ENCODE results near the gene WDR33. TPM values are rescaled to one million over a fixed set of nuclear protein-coding genes. Genes with fewer than 3 reads are reported as not detected.

WDR33 gene
- total RNA-seq, 4 donors from 2014 or later: 41.3 to 51.6 (median 45.1) TPM

GRCh38 chr2:127698553-127699355 is 112.2 kb downstream of the WDR33 start:
- TF ChIP-seq POLR2A (IDR thresholded peaks at IDR 0.05) (no peak), CTCF (IDR thresholded peaks at IDR 0.05) (no peak)
- H3K9me3 ChIP-seq: no peaks in the 10 kb centered on the region
- no peaks in the 10 kb centered on the region for H3K27me3 ChIP-seq
- peaks cover 0 to 21% (median 14%) of the 10 kb centered on the region in 4 donors for H3K4me1 ChIP-seq
- no peaks in the 10 kb centered on the region for H3K36me3 ChIP-seq
- no peak for DNase-seq
- H3K27ac ChIP-seq: no peak overlapping the region
- H3K4me3 ChIP-seq: no peak overlapping the region

DNA sequence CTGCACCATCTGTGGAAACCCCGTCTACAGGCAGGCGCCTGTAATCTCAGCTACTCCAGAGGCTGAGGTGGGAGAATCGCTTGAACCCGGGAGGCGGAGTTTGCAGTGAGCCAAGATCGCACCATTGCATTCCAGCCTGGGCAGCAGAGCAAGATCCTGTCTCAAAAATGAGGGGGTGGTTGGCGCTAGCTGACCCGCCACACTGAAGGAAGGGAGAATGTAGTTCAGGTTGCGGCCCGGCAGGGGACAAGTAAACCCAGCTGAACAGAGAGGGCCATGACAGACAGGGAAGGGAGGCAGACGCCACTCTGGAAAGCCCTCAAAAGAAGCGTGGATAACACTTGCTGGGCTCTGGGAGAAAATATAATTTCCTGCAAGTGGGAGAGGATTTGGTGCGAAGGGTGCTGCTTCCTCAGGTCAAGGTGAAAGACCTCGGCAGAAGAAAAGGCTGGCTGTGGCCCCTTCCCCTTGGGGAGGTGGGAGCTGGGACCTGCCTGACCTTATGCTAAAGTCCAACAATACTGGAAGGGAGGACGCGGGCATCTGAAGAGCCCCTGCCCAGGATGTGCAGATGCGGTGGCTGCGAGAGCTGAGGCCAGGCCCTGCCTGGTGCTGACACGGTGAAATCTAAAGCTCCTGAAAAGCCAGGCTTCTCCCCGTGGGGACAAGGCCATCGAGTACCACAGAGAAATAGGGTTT is 113.3 kb downstream of the WDR33 start:
- TF ChIP-seq POLR2A (IDR thresholded peaks at IDR 0.05): no peak
- H3K4me1 ChIP-seq: peaks cover 0 to 10% (median 7%) of the 10 kb centered on the region in 4 donors
- H3K27ac ChIP-seq: no peak overlapping the region
- H3K36me3 ChIP-seq: no peaks in the 10 kb centered on the region
- no peaks in the 10 kb centered on the region for H3K9me3 ChIP-seq
- H3K4me3 ChIP-seq: no peak overlapping the region
- H3K27me3 ChIP-seq: no peaks in the 10 kb centered on the region
- no peak for DNase-seq

DNA sequence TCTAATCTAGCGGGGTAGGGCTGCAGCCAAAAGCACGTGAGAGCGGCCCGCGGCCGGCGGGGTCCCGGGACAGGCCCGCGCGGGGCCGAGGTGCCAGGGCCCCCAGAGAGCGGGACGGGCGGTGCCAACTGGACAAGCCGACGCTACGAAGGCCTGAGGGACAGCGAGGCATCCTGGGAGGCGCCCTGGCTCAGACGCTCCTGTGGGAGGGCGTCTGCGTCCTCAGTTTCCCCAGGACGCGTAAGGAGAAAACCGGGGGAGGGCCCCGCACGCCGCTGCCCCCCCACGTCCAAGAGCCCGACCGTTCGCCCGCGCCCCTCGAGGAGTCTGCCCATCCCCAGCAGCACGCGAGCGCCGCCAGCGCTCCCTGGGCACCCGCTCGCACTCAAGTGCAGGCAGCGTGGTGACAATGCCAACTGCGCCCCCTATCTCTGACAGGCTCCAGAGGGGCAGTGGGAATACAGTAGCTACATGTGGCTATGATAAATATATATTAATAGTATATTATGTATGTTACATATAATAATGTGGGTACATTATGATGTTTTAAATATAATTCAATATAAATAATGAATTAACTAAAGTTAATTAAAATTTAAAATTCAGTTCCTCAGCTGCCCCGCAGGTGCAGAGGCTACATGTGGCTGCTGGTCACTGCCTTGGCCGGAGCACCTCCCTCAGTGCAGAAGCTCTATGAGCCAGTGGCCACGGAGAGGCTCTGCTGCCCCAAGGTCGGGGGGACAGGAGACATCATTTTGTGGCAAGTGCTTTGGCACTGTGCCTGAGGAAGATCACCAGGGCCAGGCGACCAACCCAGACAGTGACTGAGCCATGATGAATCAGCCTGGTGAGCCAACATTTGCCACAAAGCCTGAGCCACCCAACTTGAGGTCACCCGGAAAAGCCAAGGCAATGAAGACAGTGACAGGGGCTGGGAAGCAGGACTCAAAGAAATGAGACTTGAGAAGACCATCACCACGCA is 115.2 kb downstream of the WDR33 start:
- H3K4me1 ChIP-seq: peaks cover 0 to 5% (median 5%) of the 10 kb centered on the region in 4 donors
- peak; percentile 70 to 76 (median 72) for DNase-seq
- H3K27me3 ChIP-seq: no peaks in the 10 kb centered on the region
- peak overlapping the region; percentile 11 to 47 (median 30) for H3K4me3 ChIP-seq
- H3K9me3 ChIP-seq: peaks cover 0 to under 1% (median 0%) of the 10 kb centered on the region in 4 donors
- no peaks in the 10 kb centered on the region for H3K36me3 ChIP-seq
- TF ChIP-seq POLR2A (IDR thresholded peaks at IDR 0.05) (no peak), CTCF (IDR thresholded peaks at IDR 0.05) (peak in 4 of 6 experiments; percentile 24 to 55 (median 38))
- no peak overlapping the region for H3K27ac ChIP-seq

- Histone ChIP-seq H3K4me1 (peaks cover 0 to 5% (median under 1%) of the 10 kb centered on the region in 4 donors), H3K9me3 (peaks cover 0 to 5% (median 2%) of the 10 kb centered on the region in 4 donors), H3K4me3 (peak overlapping the region in 1 of 4 donors; percentile 23), H3K27ac (no peak overlapping the region), H3K27me3 (no peaks in the 10 kb centered on the region), H3K36me3 (no peaks in the 10 kb centered on the region)
- DNase-seq: no peak
- TF ChIP-seq POLR2A (IDR thresholded peaks at IDR 0.05): no peak
- no peak for TF ChIP-seq CTCF (IDR thresholded peaks at IDR 0.05)
These were observed 116.0 kb downstream of the WDR33 start for GRCh38 chr2:127694986-127695385.

DNA sequence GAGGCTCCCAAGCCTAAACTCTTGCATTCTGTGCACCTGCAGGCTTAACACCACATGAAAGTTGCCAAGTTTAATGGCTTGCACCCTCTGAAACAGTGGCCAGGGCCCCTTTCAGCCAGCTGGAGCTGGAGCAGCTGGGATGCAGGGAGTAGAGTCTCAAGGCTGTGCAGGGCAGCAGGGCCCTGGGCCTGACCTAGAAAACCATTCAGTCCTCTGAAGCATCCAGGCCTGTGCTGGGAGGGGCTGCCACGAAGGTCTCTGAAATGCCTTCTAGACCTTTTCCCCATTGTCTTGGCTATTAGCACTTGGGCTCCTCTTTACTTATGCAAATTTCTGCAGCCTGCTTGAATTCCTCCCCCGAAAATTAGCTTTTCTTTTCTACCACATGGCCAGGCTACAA is 120.3 kb downstream of the WDR33 start:
- TF ChIP-seq CTCF (IDR thresholded peaks at IDR 0.05): no peak
- TF ChIP-seq POLR2A (IDR thresholded peaks at IDR 0.05): no peak
- Histone ChIP-seq H3K36me3 (no peaks in the 10 kb centered on the region), H3K27me3 (no peaks in the 10 kb centered on the region), H3K9me3 (peaks cover 0 to 5% (median 2%) of the 10 kb centered on the region in 4 donors), H3K27ac (no peak overlapping the region), H3K4me1 (peaks cover 0 to 4% (median 0%) of the 10 kb centered on the region in 4 donors), H3K4me3 (no peak overlapping the region)
- no peak for DNase-seq
